ENCODE measurements around the gene DENND4A. TPM values are rescaled to one million over a fixed set of nuclear protein-coding genes. Genes with fewer than 3 reads are reported as not detected.

Gene DENND4A
- total and polyA plus RNA-seq, 10 of the 15 experiments (the other 5 are each of a cell fraction or from before 2014, with no cell fraction given) = 14.2 to 81.8 (median 34.1) TPM

- Histone ChIP-seq H3K27ac (ENCODE audit: control insufficient read depth, insufficient read depth) (no peak overlapping the region), H2AFZ (ENCODE audit: control insufficient read depth, low read depth, low read length) (no peak overlapping the region), H3K79me2 (ENCODE audit: control insufficient read depth, insufficient read depth, low read length) (no peaks in the 10 kb centered on the region), H3K9me3 (replicated peaks; ENCODE audit: control insufficient read depth, insufficient read depth, low read length) (no peaks in the 10 kb centered on the region), H3K4me1 (ENCODE audit: control insufficient read depth, insufficient read depth, low read length) (no peaks in the 10 kb centered on the region), H3K4me2 (ENCODE audit: control insufficient read depth, insufficient read depth) (no peak overlapping the region), H3K27me3 (replicated peaks in 1 of 2; ENCODE audit: control insufficient read depth in 2 of 2, insufficient read depth in 2 of 2, low read length in 1 of 2) (no peaks in the 10 kb centered on the region), H3K4me3 (no peak overlapping the region), H3K9ac (ENCODE audit: control insufficient read depth, insufficient read depth, low read length) (no peak overlapping the region), H4K20me1 (ENCODE audit: control insufficient read depth, insufficient read depth) (no peaks in the 10 kb centered on the region), H3K36me3 (ENCODE audit: control insufficient read depth in 2 of 2, insufficient read depth in 2 of 2, low read length in 1 of 2) (peaks cover 0 to 11% of the 10 kb centered on the region in 2 experiments; a peak in 3 of 4 replicates)
- FAIRE-seq = no peak
- BruUV-seq (replicated peaks) = no TSS peak
- ChIA-PET RAD21 (ENCODE audit: unreplicated experiment) (interaction anchor here (0.6 to 1.0 kb wide), 2 partner anchors 33 to 54 kb away, joined by 3 read pairs; no protein-coding TSS in a partner anchor), CTCF (interaction anchor here (1.2 to 1.7 kb wide), 5 partner anchors 9 to 131 kb away, joined by 3 to 6 read pairs (median 4); partner anchors contain the start of gene INTS14), POLR2A (no interaction called here), SMC1A (ENCODE audit: uncharacterized antibody, unreplicated experiment) (interaction anchor here (0.9 to 3.5 kb wide), 8 partner anchors 10 to 137 kb away, joined by 3 to 9 read pairs (median 4); partner anchors contain the start of gene RAB11A)
- TF ChIP-seq USF1 (IDR thresholded peaks at IDR 0.05; ENCODE audit: borderline replicate concordance, extremely low read length, insufficient read depth, low read depth, low read length) = no peak
- TF ChIP-seq POLR2AphosphoS5 (IDR thresholded peaks at IDR 0.05; ENCODE audit: low read length) = no peak
- TF ChIP-seq SRF (IDR thresholded peaks at IDR 0.05; ENCODE audit: low read depth in 2 of 2, low read length in 2 of 2) = no peak
- no peak for TF ChIP-seq IRF5 (IDR thresholded peaks at IDR 0.05; ENCODE audit: borderline replicate concordance)
- TF ChIP-seq POLR2AphosphoS2 (IDR thresholded peaks at IDR 0.05; ENCODE audit: low read depth, low read length) = no peak
- no peak for TF ChIP-seq PRDM15 (CRISPR knock-in tag; IDR thresholded peaks at IDR 0.05)
- no peak for TF ChIP-seq GATAD2B (conservative IDR thresholded peaks at IDR 0.05; ENCODE audit: low read depth)
- no peak for TF ChIP-seq RELB (IDR thresholded peaks at IDR 0.05; ENCODE audit: low read depth)
- no peak for TF ChIP-seq STAT3 (IDR thresholded peaks at IDR 0.05; ENCODE audit: low read depth, low read length)
- no peak for TF ChIP-seq ZZZ3 (IDR thresholded peaks at IDR 0.05; ENCODE audit: control insufficient read depth, insufficient read length, low read depth)
- no peak for TF ChIP-seq CBX3 (IDR thresholded peaks at IDR 0.05; ENCODE audit: borderline replicate concordance, low read depth)
- no peak for TF ChIP-seq SP1 (IDR thresholded peaks at IDR 0.05; ENCODE audit: low read depth, low read length)
- TF ChIP-seq CTCF (IDR thresholded peaks at IDR 0.05 in 2 of 3, conservative IDR thresholded peaks at IDR 0.05 in 1 of 3; ENCODE audit: control insufficient read depth in 2 of 3, extremely low read depth in 1 of 3, insufficient read depth in 1 of 3, low read depth in 3 of 3, low read length in 3 of 3) = no peak
- no peak for DNase-seq (ENCODE audit: low read depth, low spot score)
- in situ Hi-C loops (cut with MboI) (no loop called here), intact Hi-C loops (cut with micrococcal nuclease; ENCODE audit: unreplicated experiment) (no loop called here)
- ATAC-seq = no peak
Observed at GRCh38 chr15:65731926-65732325, 60.2 kb downstream of the DENND4A start.

All from GM12878 (cell line).